ENCODE results near the gene PITPNC1.

DNA sequence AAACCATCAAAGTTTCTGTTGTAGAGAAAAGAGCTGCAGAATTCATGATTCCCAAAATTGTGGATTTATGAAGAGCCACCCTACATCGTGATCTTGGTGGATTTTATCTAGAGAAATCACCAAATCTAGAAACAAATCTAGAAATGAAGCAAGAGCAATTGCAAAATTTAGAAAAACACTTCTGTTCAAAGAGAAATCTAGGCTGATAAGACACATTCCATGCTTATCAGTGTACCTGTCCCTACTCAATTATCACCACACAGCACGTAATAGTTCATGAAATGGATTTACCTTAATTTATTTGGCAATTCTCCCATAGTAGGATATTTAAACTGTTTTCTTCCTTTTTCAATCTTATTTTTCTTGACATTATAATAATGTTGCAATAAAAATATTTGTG, 246.7 kb downstream of the PITPNC1 start:
- TF ChIP-seq, protein P1, sequence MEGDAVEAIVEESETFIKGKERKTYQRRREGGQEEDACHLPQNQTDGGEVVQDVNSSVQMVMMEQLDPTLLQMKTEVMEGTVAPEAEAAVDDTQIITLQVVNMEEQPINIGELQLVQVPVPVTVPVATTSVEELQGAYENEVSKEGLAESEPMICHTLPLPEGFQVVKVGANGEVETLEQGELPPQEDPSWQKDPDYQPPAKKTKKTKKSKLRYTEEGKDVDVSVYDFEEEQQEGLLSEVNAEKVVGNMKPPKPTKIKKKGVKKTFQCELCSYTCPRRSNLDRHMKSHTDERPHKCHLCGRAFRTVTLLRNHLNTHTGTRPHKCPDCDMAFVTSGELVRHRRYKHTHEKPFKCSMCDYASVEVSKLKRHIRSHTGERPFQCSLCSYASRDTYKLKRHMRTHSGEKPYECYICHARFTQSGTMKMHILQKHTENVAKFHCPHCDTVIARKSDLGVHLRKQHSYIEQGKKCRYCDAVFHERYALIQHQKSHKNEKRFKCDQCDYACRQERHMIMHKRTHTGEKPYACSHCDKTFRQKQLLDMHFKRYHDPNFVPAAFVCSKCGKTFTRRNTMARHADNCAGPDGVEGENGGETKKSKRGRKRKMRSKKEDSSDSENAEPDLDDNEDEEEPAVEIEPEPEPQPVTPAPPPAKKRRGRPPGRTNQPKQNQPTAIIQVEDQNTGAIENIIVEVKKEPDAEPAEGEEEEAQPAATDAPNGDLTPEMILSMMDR (IDR thresholded peaks at IDR 0.05) = no peak
- no peak for TF ChIP-seq EP300 (IDR thresholded peaks at IDR 0.05)
- no peak for TF ChIP-seq POLR2A (IDR thresholded peaks at IDR 0.05)

Measured in tibial nerve (tissue), 4 donors.